ENCODE data around the gene FAM219A. TPM values are rescaled to one million over a fixed set of nuclear protein-coding genes. Genes with fewer than 3 reads are reported as not detected.
"Not testable (repeated sequence)": the region's sequence is repeated elsewhere in the genome, so short reads cannot be mapped to it uniquely, and the experiment has no call there.

Gene FAM219A
- total RNA-seq, 2 donors from 2014 or later = 17.1 to 19.6 TPM

DNA sequence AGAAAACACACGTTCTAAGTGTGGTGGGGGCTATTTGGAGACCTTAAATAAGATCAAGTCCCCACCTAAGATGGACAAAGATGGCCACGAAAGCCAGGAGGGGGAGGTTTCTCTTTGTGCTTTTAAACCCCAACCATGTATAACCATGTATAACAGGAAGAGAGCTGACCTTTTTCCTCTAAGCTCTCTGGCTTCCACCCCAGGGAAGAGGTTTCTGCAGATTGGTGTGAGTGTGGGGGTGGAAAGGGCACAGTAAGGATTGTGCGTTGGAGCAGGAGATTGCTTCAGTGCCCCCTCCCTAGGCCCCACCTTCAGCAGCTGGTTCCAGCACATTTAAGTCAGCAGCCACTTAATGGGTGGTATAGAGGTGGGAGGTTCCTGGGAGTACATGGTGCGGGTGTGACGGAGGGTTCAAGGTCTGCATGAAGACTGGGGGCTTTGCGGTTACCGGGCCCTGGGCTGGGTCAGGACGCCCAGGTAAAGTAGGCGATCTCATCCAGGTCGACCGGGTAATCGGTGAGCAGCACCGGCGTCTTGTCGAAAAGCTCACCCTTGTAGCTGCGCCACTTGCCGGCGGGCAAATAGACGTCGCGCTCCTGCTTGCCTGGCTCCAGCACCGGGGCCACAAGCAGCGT is 87.9 kb downstream of the FAM219A start:
- 97% methylated on average over 21 to 23 of the region's 23 CpGs for WGBS, 2 experiments (ENCODE audit: insufficient coverage in 1 of 2, insufficient read length in 1 of 2)
- no peak overlapping the region for H3K27ac Mint-ChIP-seq

DNA sequence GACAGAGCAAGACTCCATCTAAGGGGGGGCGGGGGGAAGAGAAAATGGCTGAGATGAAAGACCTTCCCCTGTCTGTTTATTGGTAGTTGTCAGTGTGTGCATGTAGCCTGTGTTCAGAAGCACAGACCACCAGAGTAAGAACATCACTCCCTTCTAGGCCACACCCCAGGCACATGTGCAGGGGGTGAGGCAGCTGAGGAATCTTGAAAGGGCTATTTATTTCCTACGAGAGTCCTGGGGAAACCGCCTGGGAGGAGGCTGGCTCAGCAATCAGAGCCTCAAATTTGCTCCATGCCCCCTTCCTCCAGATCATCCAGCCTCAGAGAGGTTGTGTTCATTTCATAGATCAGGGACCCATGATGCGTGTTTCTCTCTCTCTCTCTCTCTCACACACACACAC is 88.7 kb downstream of the FAM219A start:
- DNase-seq = no peak
- Mint-ChIP-seq H3K4me3 (no peak overlapping the region), H3K4me1 (peaks cover 18% of the 10 kb centered on the region), H3K9me3 (peaks cover 63% of the 10 kb centered on the region), H3K27me3 (ENCODE audit: insufficient read depth) (no peaks in the 10 kb centered on the region), H3K36me3 (ENCODE audit: low read depth) (peaks cover 78% of the 10 kb centered on the region), H3K27ac (no peak overlapping the region)
- TF ChIP-seq, protein P1, sequence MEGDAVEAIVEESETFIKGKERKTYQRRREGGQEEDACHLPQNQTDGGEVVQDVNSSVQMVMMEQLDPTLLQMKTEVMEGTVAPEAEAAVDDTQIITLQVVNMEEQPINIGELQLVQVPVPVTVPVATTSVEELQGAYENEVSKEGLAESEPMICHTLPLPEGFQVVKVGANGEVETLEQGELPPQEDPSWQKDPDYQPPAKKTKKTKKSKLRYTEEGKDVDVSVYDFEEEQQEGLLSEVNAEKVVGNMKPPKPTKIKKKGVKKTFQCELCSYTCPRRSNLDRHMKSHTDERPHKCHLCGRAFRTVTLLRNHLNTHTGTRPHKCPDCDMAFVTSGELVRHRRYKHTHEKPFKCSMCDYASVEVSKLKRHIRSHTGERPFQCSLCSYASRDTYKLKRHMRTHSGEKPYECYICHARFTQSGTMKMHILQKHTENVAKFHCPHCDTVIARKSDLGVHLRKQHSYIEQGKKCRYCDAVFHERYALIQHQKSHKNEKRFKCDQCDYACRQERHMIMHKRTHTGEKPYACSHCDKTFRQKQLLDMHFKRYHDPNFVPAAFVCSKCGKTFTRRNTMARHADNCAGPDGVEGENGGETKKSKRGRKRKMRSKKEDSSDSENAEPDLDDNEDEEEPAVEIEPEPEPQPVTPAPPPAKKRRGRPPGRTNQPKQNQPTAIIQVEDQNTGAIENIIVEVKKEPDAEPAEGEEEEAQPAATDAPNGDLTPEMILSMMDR (conservative IDR thresholded peaks at IDR 0.05) = no peak
- no peaks in the 10 kb centered on the region for H3K4me1 ChIP-seq (ENCODE audit: control insufficient read depth, insufficient read depth, low read length)
- H3K9ac ChIP-seq (ENCODE audit: extremely low read depth, low read length, poor library complexity, severe bottlenecking) = no peak overlapping the region
- H3K27ac ChIP-seq (ENCODE audit: low read depth, low read length) = no peak overlapping the region
- peaks cover 55% of the 10 kb centered on the region for H3K9me3 ChIP-seq (ENCODE audit: control insufficient read depth, low read length)
- H3K27me3 ChIP-seq (ENCODE audit: control insufficient read depth, insufficient read depth, low read length, poor library complexity, severe bottlenecking) = no peaks in the 10 kb centered on the region
- no peak overlapping the region for H3K4me3 ChIP-seq (ENCODE audit: low read length)
- peaks cover 75% of the 10 kb centered on the region for H3K36me3 ChIP-seq (ENCODE audit: control insufficient read depth, insufficient read depth, low read length)
- WGBS, 2 experiments (ENCODE audit: insufficient coverage in 1 of 2, insufficient read length in 1 of 2) = 80 to 91% methylated on average over 1 to 4 of the region's 4 CpGs

More for the DNA sequence above, 87.9 kb downstream of the FAM219A start:
- peaks cover 63% of the 10 kb centered on the region for H3K9me3 Mint-ChIP-seq
- Histone ChIP-seq H3K27me3 (ENCODE audit: control insufficient read depth, insufficient read depth, low read length, poor library complexity, severe bottlenecking) (no peaks in the 10 kb centered on the region), H3K4me3 (ENCODE audit: low read length) (no peak overlapping the region), H3K27ac (ENCODE audit: low read depth, low read length) (no peak overlapping the region), H3K4me1 (ENCODE audit: control insufficient read depth, insufficient read depth, low read length) (no peaks in the 10 kb centered on the region), H3K9me3 (ENCODE audit: control insufficient read depth, low read length) (peaks cover 55% of the 10 kb centered on the region), H3K9ac (ENCODE audit: extremely low read depth, low read length, poor library complexity, severe bottlenecking) (no peak overlapping the region), H3K36me3 (ENCODE audit: control insufficient read depth, insufficient read depth, low read length) (peaks cover 75% of the 10 kb centered on the region)
- no peak overlapping the region for H3K4me3 Mint-ChIP-seq
- DNase-seq = no peak
- peaks cover 16% of the 10 kb centered on the region for H3K4me1 Mint-ChIP-seq
- TF ChIP-seq, protein P1 (conservative IDR thresholded peaks at IDR 0.05) = no peak
- peaks cover 78% of the 10 kb centered on the region for H3K36me3 Mint-ChIP-seq (ENCODE audit: low read depth)
- H3K27me3 Mint-ChIP-seq (ENCODE audit: insufficient read depth) = no peaks in the 10 kb centered on the region

DNA sequence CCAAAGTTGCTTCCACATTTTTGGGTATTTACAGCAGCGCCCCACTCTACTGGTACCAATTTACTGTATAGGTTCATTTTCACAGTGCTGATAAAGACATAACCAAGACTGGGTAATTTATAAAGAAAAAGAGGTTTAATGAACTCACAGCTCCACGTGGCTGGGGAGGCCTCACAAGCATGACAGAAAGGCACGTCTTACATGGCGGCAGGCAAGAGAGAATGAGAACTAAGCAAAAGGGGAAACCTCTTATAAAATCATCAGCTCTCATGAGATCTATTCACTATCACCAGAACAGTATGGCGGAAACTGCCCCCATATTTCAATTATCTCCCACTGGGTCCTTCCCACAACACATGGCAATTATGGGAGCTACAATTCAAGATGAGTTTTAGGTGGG is 89.6 kb downstream of the FAM219A start:
- Mint-ChIP-seq H3K36me3 (ENCODE audit: low read depth) (peaks cover 72% of the 10 kb centered on the region), H3K9me3 (peaks cover 63% of the 10 kb centered on the region), H3K4me1 (peaks cover 19% of the 10 kb centered on the region)
- H3K4me3 Mint-ChIP-seq; H3K27me3 Mint-ChIP-seq (ENCODE audit: insufficient read depth); DNase-seq; H3K4me3 ChIP-seq (ENCODE audit: low read length); H3K9ac ChIP-seq (ENCODE audit: extremely low read depth, low read length, poor library complexity, severe bottlenecking); H3K27ac Mint-ChIP-seq; H3K4me1 ChIP-seq (ENCODE audit: control insufficient read depth, insufficient read depth, low read length); H3K27ac ChIP-seq (ENCODE audit: low read depth, low read length); H3K27me3 ChIP-seq (ENCODE audit: control insufficient read depth, insufficient read depth, low read length, poor library complexity, severe bottlenecking): not testable (repeated sequence)
- H3K36me3 ChIP-seq (ENCODE audit: control insufficient read depth, insufficient read depth, low read length) = peaks cover 74% of the 10 kb centered on the region
- WGBS, 2 experiments (ENCODE audit: insufficient coverage in 1 of 2, insufficient read length in 1 of 2) = 88 to 95% methylated on average over 3 to 5 of the region's 5 CpGs
- H3K9me3 ChIP-seq (ENCODE audit: control insufficient read depth, low read length) = peaks cover 55% of the 10 kb centered on the region

DNA sequence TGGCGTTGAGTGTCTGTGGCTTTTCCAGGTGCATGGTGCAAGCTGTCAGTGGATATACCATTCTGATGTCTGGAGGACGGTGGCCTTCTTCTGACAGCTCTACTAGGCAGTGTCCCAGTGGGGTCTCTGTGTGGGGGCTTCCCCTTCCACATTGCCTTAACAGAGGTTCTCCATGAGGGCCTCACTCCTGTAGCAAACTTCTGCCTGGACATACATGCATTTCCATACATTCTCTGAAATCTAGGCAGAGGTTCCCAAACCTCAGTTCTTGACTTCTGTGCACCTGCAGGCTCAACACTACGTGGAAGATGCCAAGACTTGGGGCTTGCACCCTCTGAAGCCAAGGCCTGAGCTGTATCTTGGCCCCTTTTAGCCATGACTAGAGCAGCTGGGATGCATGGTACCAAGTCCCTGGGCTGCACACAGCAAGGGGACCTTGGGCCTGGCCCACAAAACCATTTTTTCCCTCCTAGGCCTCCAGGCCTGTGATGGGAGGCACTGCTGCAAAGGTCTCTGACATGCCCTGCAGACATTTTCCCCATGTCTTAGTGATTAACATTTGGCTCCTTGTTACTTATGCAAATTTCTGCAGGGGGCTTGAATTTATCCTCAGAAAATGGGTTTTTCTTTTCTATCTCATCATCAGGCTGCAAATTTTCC is 90.5 kb downstream of the FAM219A start:
- 97 to 100% methylated on average over 3 of the region's 3 CpGs for WGBS, 2 experiments (ENCODE audit: insufficient coverage in 1 of 2, insufficient read length in 1 of 2)
- H3K27me3 Mint-ChIP-seq (ENCODE audit: insufficient read depth); H3K4me3 Mint-ChIP-seq; H3K9ac ChIP-seq (ENCODE audit: extremely low read depth, low read length, poor library complexity, severe bottlenecking); H3K27ac Mint-ChIP-seq; H3K27me3 ChIP-seq (ENCODE audit: control insufficient read depth, insufficient read depth, low read length, poor library complexity, severe bottlenecking); H3K27ac ChIP-seq (ENCODE audit: low read depth, low read length); DNase-seq; H3K4me1 ChIP-seq (ENCODE audit: control insufficient read depth, insufficient read depth, low read length): not testable (repeated sequence)
- peaks cover 26% of the 10 kb centered on the region for H3K4me1 Mint-ChIP-seq
- H3K36me3 Mint-ChIP-seq (ENCODE audit: low read depth) = peaks cover 69% of the 10 kb centered on the region
- peak overlapping the region; percentile 50 for H3K4me3 ChIP-seq (ENCODE audit: low read length)
- H3K9me3 Mint-ChIP-seq = peaks cover 62% of the 10 kb centered on the region
- H3K36me3 ChIP-seq (ENCODE audit: control insufficient read depth, insufficient read depth, low read length) = peaks cover 66% of the 10 kb centered on the region
- peaks cover 55% of the 10 kb centered on the region for H3K9me3 ChIP-seq (ENCODE audit: control insufficient read depth, low read length)

All from endodermal cell (in vitro differentiated cells).